ENCODE measurements around the gene EVA1A. TPM values are rescaled to one million over a fixed set of nuclear protein-coding genes. Genes with fewer than 3 reads are reported as not detected.

The EVA1A gene
- total RNA-seq, 1 experiment from 2014 or later = 0.68 TPM

DNA sequence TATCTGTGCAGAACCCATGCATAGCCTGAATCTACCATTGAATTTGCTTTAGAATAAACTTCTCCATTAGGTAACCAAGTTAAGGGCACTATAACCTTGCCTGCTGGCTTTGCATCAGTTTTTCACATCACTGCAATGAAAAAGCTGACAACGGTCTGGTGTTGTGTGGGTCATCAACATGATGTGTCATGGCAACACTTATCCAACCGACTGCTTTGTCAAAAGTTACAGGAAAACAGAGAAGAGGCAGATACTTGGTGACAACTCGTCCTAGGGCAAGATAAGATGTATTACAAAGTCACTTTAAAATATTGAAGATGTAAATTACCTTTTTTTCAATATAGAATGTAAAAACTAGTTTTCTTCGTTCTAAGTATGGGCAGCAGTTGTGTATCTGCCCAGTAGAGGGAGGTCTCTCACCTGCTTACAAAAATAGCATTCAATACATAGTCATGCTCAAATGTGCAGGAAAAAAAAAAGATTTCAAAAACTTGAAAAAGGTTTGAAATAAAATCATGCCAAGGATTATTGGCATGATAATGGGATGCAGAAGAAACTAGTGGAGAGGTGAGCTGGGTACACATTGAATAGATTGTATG lies 96.3 kb downstream of the EVA1A start:
- Histone ChIP-seq H3K23me2 (ENCODE audit: insufficient read length, low read depth, low read length, poor library complexity, severe bottlenecking) (no peaks in the 10 kb centered on the region), H3K9me3 (ENCODE audit: control insufficient read depth, low read depth, low read length) (no peaks in the 10 kb centered on the region), H2BK5ac (ENCODE audit: insufficient read length, low read length) (no peak overlapping the region), H4K91ac (ENCODE audit: insufficient read length, low read depth, low read length) (no peak overlapping the region), H3K14ac (ENCODE audit: insufficient read depth, low read length) (no peak overlapping the region), H3K79me1 (ENCODE audit: insufficient read depth, low read depth, low read length, poor library complexity, severe bottlenecking) (no peaks in the 10 kb centered on the region), H3K4me2 (ENCODE audit: insufficient read depth, insufficient read length, low read length) (no peak overlapping the region), H2BK15ac (ENCODE audit: low read depth, low read length) (no peak overlapping the region), H2AFZ (ENCODE audit: low read length) (no peak overlapping the region), H2AK5ac (ENCODE audit: insufficient read length, low read length) (no peak overlapping the region), H3K23ac (ENCODE audit: insufficient read length, low read depth, low read length) (no peak overlapping the region), H3K18ac (ENCODE audit: insufficient read length, low read depth, low read length) (no peak overlapping the region), H4K8ac (replicated peaks; ENCODE audit: insufficient read length, low read depth, low read length) (no peak overlapping the region), H4K20me1 (ENCODE audit: control insufficient read depth, insufficient read depth, insufficient read length) (no peaks in the 10 kb centered on the region), H2BK12ac (ENCODE audit: insufficient read length, low read depth, low read length) (no peak overlapping the region), H3K56ac (ENCODE audit: insufficient read length, low read depth, low read length) (no peak overlapping the region), H3K79me2 (ENCODE audit: insufficient read depth, low read length) (no peaks in the 10 kb centered on the region), H4K5ac (ENCODE audit: insufficient read length, low read depth, low read length) (no peak overlapping the region), H3K9ac (ENCODE audit: extremely low read depth, insufficient read length, low read length) (no peak overlapping the region), H3T11ph (ENCODE audit: low read length) (no peak overlapping the region), H3K4me1 (ENCODE audit: insufficient read depth, low read length) (no peaks in the 10 kb centered on the region; the same call in 1 of the 2 replicates), H2BK120ac (ENCODE audit: low read depth, low read length, poor library complexity, severe bottlenecking) (no peak overlapping the region), H3K27ac (ENCODE audit: insufficient read length, low read depth, low read length) (no peak overlapping the region), H3K27me3 (ENCODE audit: insufficient read depth, low read length) (no peaks in the 10 kb centered on the region), H3K4ac (ENCODE audit: low read depth, low read length) (no peak overlapping the region), H2BK20ac (ENCODE audit: low read depth, low read length, poor library complexity, severe bottlenecking) (no peak overlapping the region)
- no peak overlapping the region for H3K4me3 Mint-ChIP-seq
- DNase-seq = no peak
- H3K27me3 Mint-ChIP-seq (ENCODE audit: low read depth) = no peaks in the 10 kb centered on the region
- H3K36me3 Mint-ChIP-seq (ENCODE audit: insufficient read depth in 1 of 3, low read depth in 3 of 3) = peaks cover 0 to 4% (median 0%) of the 10 kb centered on the region in 3 experiments; a peak in 2 of 7 replicates
- H3K4me1 Mint-ChIP-seq = peaks cover 12 to 15% of the 10 kb centered on the region in 2 experiments
- TF ChIP-seq, protein P1, sequence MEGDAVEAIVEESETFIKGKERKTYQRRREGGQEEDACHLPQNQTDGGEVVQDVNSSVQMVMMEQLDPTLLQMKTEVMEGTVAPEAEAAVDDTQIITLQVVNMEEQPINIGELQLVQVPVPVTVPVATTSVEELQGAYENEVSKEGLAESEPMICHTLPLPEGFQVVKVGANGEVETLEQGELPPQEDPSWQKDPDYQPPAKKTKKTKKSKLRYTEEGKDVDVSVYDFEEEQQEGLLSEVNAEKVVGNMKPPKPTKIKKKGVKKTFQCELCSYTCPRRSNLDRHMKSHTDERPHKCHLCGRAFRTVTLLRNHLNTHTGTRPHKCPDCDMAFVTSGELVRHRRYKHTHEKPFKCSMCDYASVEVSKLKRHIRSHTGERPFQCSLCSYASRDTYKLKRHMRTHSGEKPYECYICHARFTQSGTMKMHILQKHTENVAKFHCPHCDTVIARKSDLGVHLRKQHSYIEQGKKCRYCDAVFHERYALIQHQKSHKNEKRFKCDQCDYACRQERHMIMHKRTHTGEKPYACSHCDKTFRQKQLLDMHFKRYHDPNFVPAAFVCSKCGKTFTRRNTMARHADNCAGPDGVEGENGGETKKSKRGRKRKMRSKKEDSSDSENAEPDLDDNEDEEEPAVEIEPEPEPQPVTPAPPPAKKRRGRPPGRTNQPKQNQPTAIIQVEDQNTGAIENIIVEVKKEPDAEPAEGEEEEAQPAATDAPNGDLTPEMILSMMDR (conservative IDR thresholded peaks at IDR 0.05) = peak; percentile 80
- H3K9me3 Mint-ChIP-seq = peaks cover 4% of the 10 kb centered on the region in 2 experiments; a peak in 3 of 5 replicates
- H3K27ac Mint-ChIP-seq = no peak overlapping the region
- no CpG with 5 or more reads among the region's 4 CpGs for WGBS (ENCODE audit: extremely low coverage, insufficient read length, low lambda C conversion rate)

Data from H9 (cell line).